Thoracic aorta (tissue), 2 donors: ENCODE results near the gene DHCR24. TPM values are rescaled to one million over a fixed set of nuclear protein-coding genes. Genes with fewer than 3 reads are reported as not detected.

Experiments
- ATAC-seq: fragments of 150-250 bp; one replicate; pipeline ENCODE4 v1.8.0; 2017; ENCODE audit warnings: low read depth; ENCODE audit not compliant: insufficient number of reproducible peaks, low FRiP score
- DNase-seq: peaks from one replicate; pipeline ENCODE4 v3.0.0-alpha.2; 2020; ENCODE audit warnings: low spot score
- H3K27ac ChIP-seq, 2 donors: fragments of 200-600 bp; sonication (generic); 1 replicate in 1 of 2; 2 replicates in 1 of 2; pipeline ENCODE4 v1.5.1; 2016; ENCODE audit warnings: mild to moderate bottlenecking in 2 of 2, moderate library complexity in 2 of 2
- H3K27me3 ChIP-seq: fragments of 200-600 bp; sonication (generic); replicated peaks from 2 replicates; pipeline ENCODE4 v1.6.0; 2016; ENCODE audit warnings: mild to moderate bottlenecking; ENCODE audit not compliant: insufficient read depth
- H3K36me3 ChIP-seq: fragments of 200-600 bp; sonication (generic); one replicate; pipeline ENCODE4 v1.5.1; 2016
- H3K4me1 ChIP-seq, 2 donors: fragments of 200-600 bp; sonication (generic); 1 replicate in 1 of 2; 2 replicates in 1 of 2; pipeline versions ENCODE4 v1.5.1 to v1.6.0; 2016; ENCODE audit warnings: low read depth in 2 of 2, mild to moderate bottlenecking in 1 of 2; ENCODE audit not compliant: control insufficient read depth in 1 of 2
- H3K4me3 ChIP-seq: fragments of 200-600 bp; sonication (generic); 2 replicates; pipeline ENCODE4 v1.5.1; 2016; ENCODE audit warnings: mild to moderate bottlenecking
- H3K9me3 ChIP-seq: fragments of 200-600 bp; sonication (generic); 2 replicates; pipeline ENCODE4 v1.5.1; 2016
- CTCF ChIP-seq: fragments of 200-600 bp; sonication (generic); IDR thresholded peaks from one replicate; pipeline ENCODE4 v1.5.1; 2019; ENCODE audit warnings: antibody characterized with exemption
- total RNA-seq, 2 donors: library from RNA; depleted of rRNA; stranded (reverse); fragments of >200 nt; gene quantifications; one replicate each; pipeline versions ENCODE4 v1.1.0 to v1.2.3, GENCODE V29; 2016

DHCR24 gene
- total RNA-seq, 2 donors from 2014 or later, result 32.1 to 56.4 TPM

- Histone ChIP-seq H3K27me3 (no peaks in the 10 kb centered on the region), H3K27ac (no peak overlapping the region), H3K4me1 (no peaks in the 10 kb centered on the region), H3K4me3 (no peak overlapping the region), H3K9me3 (no peaks in the 10 kb centered on the region), H3K36me3 (no peaks in the 10 kb centered on the region)
- ATAC-seq, result no peak
- TF ChIP-seq CTCF, result no peak
- no peak for DNase-seq
Measured at GRCh38 chr1:54842206-54842915, 44.6 kb downstream of the DHCR24 start.

- ATAC-seq, result no peak
- no peak for TF ChIP-seq CTCF
- no peak overlapping the region for H3K27ac ChIP-seq
- no peak for DNase-seq
- H3K9me3 ChIP-seq, result no peaks in the 10 kb centered on the region
- no peaks in the 10 kb centered on the region for H3K4me1 ChIP-seq
- H3K27me3 ChIP-seq, result no peaks in the 10 kb centered on the region
- no peak overlapping the region for H3K4me3 ChIP-seq
- no peaks in the 10 kb centered on the region for H3K36me3 ChIP-seq
Measured at GRCh38 chr1:54839824-54840223, 47.2 kb downstream of the DHCR24 start.

GRCh38 chr1:54838565-54839180, 48.3 kb downstream of the DHCR24 start:
- no peak for TF ChIP-seq CTCF
- Histone ChIP-seq H3K36me3 (no peaks in the 10 kb centered on the region), H3K27ac (no peak overlapping the region), H3K4me3 (no peak overlapping the region), H3K4me1 (no peaks in the 10 kb centered on the region), H3K27me3 (no peaks in the 10 kb centered on the region), H3K9me3 (no peaks in the 10 kb centered on the region)
- DNase-seq (no peak), ATAC-seq (no peak)

- no peak for TF ChIP-seq CTCF
- H3K4me1 ChIP-seq, result no peaks in the 10 kb centered on the region
- no peaks in the 10 kb centered on the region for H3K27me3 ChIP-seq
- H3K27ac ChIP-seq, result no peak overlapping the region
- H3K9me3 ChIP-seq, result no peaks in the 10 kb centered on the region
- no peaks in the 10 kb centered on the region for H3K36me3 ChIP-seq
- DNase-seq, result no peak
- ATAC-seq, result no peak
- no peak overlapping the region for H3K4me3 ChIP-seq
Measured at GRCh38 chr1:54837002-54837853, 49.8 kb downstream of the DHCR24 start.

- Histone ChIP-seq H3K27ac (no peak overlapping the region), H3K27me3 (no peaks in the 10 kb centered on the region), H3K36me3 (no peaks in the 10 kb centered on the region), H3K4me3 (no peak overlapping the region), H3K4me1 (no peaks in the 10 kb centered on the region), H3K9me3 (no peaks in the 10 kb centered on the region)
- ATAC-seq (no peak), DNase-seq (no peak)
- no peak for TF ChIP-seq CTCF
Measured at GRCh38 chr1:54836594-54836993, 50.4 kb downstream of the DHCR24 start.
